Sigmoid colon (tissue), 4 donors: ENCODE measurements around the gene ACTG1.

Source experiments
- EP300 ChIP-seq, 4 donors: sonication (generic); formaldehyde crosslinking; IDR thresholded peaks; one replicate each; pipeline ENCODE4 v1.6.1; 2017; ENCODE audit warnings: antibody characterized with exemption in 4 of 4
- POLR2A ChIP-seq, 2 donors: fragments of 450-650 bp; IDR thresholded peaks; one replicate each; pipeline ENCODE4 v1.6.1; 2016; ENCODE audit warnings: antibody characterized with exemption in 2 of 2, mild to moderate bottlenecking in 2 of 2, moderate library complexity in 2 of 2
- TF ChIP-seq, protein P1 (sequence below), 4 experiments: fragments of 450-650 bp in 3 of 4; fragments of 200-600 bp in 1 of 4; IDR thresholded peaks; one replicate each; pipeline ENCODE4 v1.5.1; 2016 to 2019; ENCODE audit warnings: antibody characterized with exemption in 4 of 4, mild to moderate bottlenecking in 3 of 4, moderate library complexity in 2 of 4

- TF ChIP-seq POLR2A (IDR thresholded peaks at IDR 0.05) (no peak), EP300 (IDR thresholded peaks at IDR 0.05) (no peak)
- TF ChIP-seq, protein P1, sequence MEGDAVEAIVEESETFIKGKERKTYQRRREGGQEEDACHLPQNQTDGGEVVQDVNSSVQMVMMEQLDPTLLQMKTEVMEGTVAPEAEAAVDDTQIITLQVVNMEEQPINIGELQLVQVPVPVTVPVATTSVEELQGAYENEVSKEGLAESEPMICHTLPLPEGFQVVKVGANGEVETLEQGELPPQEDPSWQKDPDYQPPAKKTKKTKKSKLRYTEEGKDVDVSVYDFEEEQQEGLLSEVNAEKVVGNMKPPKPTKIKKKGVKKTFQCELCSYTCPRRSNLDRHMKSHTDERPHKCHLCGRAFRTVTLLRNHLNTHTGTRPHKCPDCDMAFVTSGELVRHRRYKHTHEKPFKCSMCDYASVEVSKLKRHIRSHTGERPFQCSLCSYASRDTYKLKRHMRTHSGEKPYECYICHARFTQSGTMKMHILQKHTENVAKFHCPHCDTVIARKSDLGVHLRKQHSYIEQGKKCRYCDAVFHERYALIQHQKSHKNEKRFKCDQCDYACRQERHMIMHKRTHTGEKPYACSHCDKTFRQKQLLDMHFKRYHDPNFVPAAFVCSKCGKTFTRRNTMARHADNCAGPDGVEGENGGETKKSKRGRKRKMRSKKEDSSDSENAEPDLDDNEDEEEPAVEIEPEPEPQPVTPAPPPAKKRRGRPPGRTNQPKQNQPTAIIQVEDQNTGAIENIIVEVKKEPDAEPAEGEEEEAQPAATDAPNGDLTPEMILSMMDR (IDR thresholded peaks at IDR 0.05), result no peak
Measured at GRCh38 chr17:81477173-81477572, 35.4 kb downstream of the ACTG1 start.
